Measurements from ENCODE around the gene ABCC11. TPM values are rescaled to one million over a fixed set of nuclear protein-coding genes. Genes with fewer than 3 reads are reported as not detected.

Gene ABCC11
- total and polyA plus RNA-seq, 2 of the 13 experiments (the other 11 are each of a cell fraction or from before 2014, with no cell fraction given) = 1.0 to 1.4 TPM

- TF ChIP-seq HOXA7 (CRISPR knock-in tag; IDR thresholded peaks at IDR 0.05) (no peak), TP53 (CRISPR knock-in tag; conservative IDR thresholded peaks at IDR 0.05) (no peak), ZSCAN9 (CRISPR knock-in tag; IDR thresholded peaks at IDR 0.05; ENCODE audit: borderline replicate concordance) (peak; percentile 88), YEATS2 (CRISPR knock-in tag; IDR thresholded peaks at IDR 0.05; ENCODE audit: borderline replicate concordance) (peak; percentile 27; the same call in 1 of the 2 replicates), HHEX (CRISPR knock-in tag; IDR thresholded peaks at IDR 0.05) (0 out of 2 replicates have a peak, but pooled peaks have one; percentile 19), ZNF30 (CRISPR knock-in tag; IDR thresholded peaks at IDR 0.05) (no peak), MED1 (CRISPR knock-in tag; IDR thresholded peaks at IDR 0.05) (peak; percentile 83), ZNF710 (CRISPR knock-in tag; IDR thresholded peaks at IDR 0.05; ENCODE audit: borderline replicate concordance) (peak; percentile 88; the same call in 1 of the 2 replicates), ZNF891 (CRISPR knock-in tag; IDR thresholded peaks at IDR 0.05) (no peak; the same call in 1 of the 2 replicates), HDAC2 (CRISPR knock-in tag; IDR thresholded peaks at IDR 0.05) (peak; percentile 64; the same call in 1 of the 2 replicates), ZNF766 (CRISPR knock-in tag; IDR thresholded peaks at IDR 0.05; ENCODE audit: borderline replicate concordance) (no peak), ZC3H13 (CRISPR knock-in tag; IDR thresholded peaks at IDR 0.05) (no peak), ARNTL (CRISPR knock-in tag; IDR thresholded peaks at IDR 0.05) (0 out of 2 replicates have a peak, but pooled peaks have one; percentile 16), ZNF235 (CRISPR knock-in tag; IDR thresholded peaks at IDR 0.05; ENCODE audit: borderline replicate concordance) (no peak), ZNF10 (CRISPR knock-in tag; IDR thresholded peaks at IDR 0.05; ENCODE audit: borderline replicate concordance, low read depth) (no peak), REXO4 (CRISPR knock-in tag; IDR thresholded peaks at IDR 0.05; ENCODE audit: borderline replicate concordance) (no peak), MTA3 (CRISPR knock-in tag; IDR thresholded peaks at IDR 0.05) (no peak), U2AF2 (IDR thresholded peaks at IDR 0.05; ENCODE audit: low read depth, low read length) (no peak), ZNF136 (CRISPR knock-in tag; IDR thresholded peaks at IDR 0.05; ENCODE audit: low read depth) (no peak), ZMAT3 (CRISPR knock-in tag; conservative IDR thresholded peaks at IDR 0.05) (no peak), CBX1 (IDR thresholded peaks at IDR 0.05; ENCODE audit: low read depth) (no peak), TRIM24 (CRISPR knock-in tag; IDR thresholded peaks at IDR 0.05) (no peak), AGO1 (IDR thresholded peaks at IDR 0.05; ENCODE audit: low read depth, low read length, poor library complexity, severe bottlenecking) (no peak)
- TF ChIP-seq, protein P1, sequence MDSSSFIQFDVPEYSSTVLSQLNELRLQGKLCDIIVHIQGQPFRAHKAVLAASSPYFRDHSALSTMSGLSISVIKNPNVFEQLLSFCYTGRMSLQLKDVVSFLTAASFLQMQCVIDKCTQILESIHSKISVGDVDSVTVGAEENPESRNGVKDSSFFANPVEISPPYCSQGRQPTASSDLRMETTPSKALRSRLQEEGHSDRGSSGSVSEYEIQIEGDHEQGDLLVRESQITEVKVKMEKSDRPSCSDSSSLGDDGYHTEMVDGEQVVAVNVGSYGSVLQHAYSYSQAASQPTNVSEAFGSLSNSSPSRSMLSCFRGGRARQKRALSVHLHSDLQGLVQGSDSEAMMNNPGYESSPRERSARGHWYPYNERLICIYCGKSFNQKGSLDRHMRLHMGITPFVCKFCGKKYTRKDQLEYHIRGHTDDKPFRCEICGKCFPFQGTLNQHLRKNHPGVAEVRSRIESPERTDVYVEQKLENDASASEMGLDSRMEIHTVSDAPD (CRISPR knock-in tag; IDR thresholded peaks at IDR 0.05) = peak; percentile 31; the same call in 1 of the 2 replicates
- TF ChIP-seq, protein P2, sequence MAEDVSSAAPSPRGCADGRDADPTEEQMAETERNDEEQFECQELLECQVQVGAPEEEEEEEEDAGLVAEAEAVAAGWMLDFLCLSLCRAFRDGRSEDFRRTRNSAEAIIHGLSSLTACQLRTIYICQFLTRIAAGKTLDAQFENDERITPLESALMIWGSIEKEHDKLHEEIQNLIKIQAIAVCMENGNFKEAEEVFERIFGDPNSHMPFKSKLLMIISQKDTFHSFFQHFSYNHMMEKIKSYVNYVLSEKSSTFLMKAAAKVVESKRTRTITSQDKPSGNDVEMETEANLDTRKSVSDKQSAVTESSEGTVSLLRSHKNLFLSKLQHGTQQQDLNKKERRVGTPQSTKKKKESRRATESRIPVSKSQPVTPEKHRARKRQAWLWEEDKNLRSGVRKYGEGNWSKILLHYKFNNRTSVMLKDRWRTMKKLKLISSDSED (CRISPR knock-in tag; IDR thresholded peaks at IDR 0.05) = no peak
Observed at GRCh38 chr16:48164907-48165715, 82.2 kb downstream of the ABCC11 start (continued).

All from HepG2 (cell line).